ENCODE results near the gene HDAC11. TPM values are rescaled to one million over a fixed set of nuclear protein-coding genes. Genes with fewer than 3 reads are reported as not detected.
A peak's percentile ranks its signal among the peaks of the same experiment; 100 is the strongest.

Gene HDAC11
- total RNA-seq, 4 donors from 2014 or later = 13.0 to 40.4 (median 15.8) TPM

- in situ Hi-C loops (cut with MboI; ENCODE audit: low sequenced_read_pairs in 4 of 4) = loop anchor here in 1 of 4 donors (25.0 kb wide), 1 partner anchor 387 kb away; no protein-coding TSS in a partner anchor
- no peaks in the 10 kb centered on the region for H3K36me3 ChIP-seq
Observed at GRCh38 chr3:13474021-13474420, 6.1 kb upstream of the HDAC11 start.

GRCh38 chr3:13474776-13475303 is 5.3 kb upstream of the HDAC11 start:
- H3K9me3 ChIP-seq = no peaks in the 10 kb centered on the region
- no peaks in the 10 kb centered on the region for H3K36me3 ChIP-seq
- TF ChIP-seq POLR2A (IDR thresholded peaks at IDR 0.05) (no peak), CTCF (IDR thresholded peaks at IDR 0.05 in 4 of 5, conservative IDR thresholded peaks at IDR 0.05 in 1 of 5) (no peak)
- DNase-seq (no peak), ATAC-seq (no peak)
- no peaks in the 10 kb centered on the region for H3K27me3 ChIP-seq
- in situ Hi-C loops (cut with MboI; ENCODE audit: low sequenced_read_pairs in 4 of 4) = loop anchor here in 2 of 4 donors (25.0 kb wide), 2 partner anchors 388 to 637 kb away; partner anchors contain the start of gene CHCHD4 (in 1 of the 2)
- H3K27ac ChIP-seq = peak overlapping the region in 1 of 4 donors; percentile 96
- no peak overlapping the region for H3K4me3 ChIP-seq
- peaks cover 34 to 36% of the 10 kb centered on the region in 2 donors for H3K4me1 ChIP-seq
- intact Hi-C loops (cut with DNase I; ENCODE audit: low total_unique reads) = no loop called here

More at GRCh38 chr3:13474021-13474420, 6.1 kb upstream of the HDAC11 start:
- no peaks in the 10 kb centered on the region for H3K9me3 ChIP-seq
- intact Hi-C loops (cut with DNase I; ENCODE audit: low total_unique reads) = no loop called here
- H3K27me3 ChIP-seq = no peaks in the 10 kb centered on the region
- H3K4me1 ChIP-seq = peaks cover 32 to 34% of the 10 kb centered on the region in 2 donors
- no peak for TF ChIP-seq POLR2A (IDR thresholded peaks at IDR 0.05)
- no peak for TF ChIP-seq CTCF (IDR thresholded peaks at IDR 0.05 in 4 of 5, conservative IDR thresholded peaks at IDR 0.05 in 1 of 5)
- no peak overlapping the region for H3K27ac ChIP-seq
- H3K4me3 ChIP-seq = no peak overlapping the region
- ATAC-seq (no peak), DNase-seq (no peak)

GRCh38 chr3:13475871-13476590 is 4.1 kb upstream of the HDAC11 start:
- peak overlapping the region; percentile 93 to 98 (median 95) for H3K27ac ChIP-seq
- no peaks in the 10 kb centered on the region for H3K9me3 ChIP-seq
- no peaks in the 10 kb centered on the region for H3K27me3 ChIP-seq
- no peak overlapping the region for H3K4me3 ChIP-seq
- intact Hi-C loops (cut with DNase I; ENCODE audit: low total_unique reads) = no loop called here
- DNase-seq (peak; percentile 57 to 62), ATAC-seq (peak; percentile 32 to 71)
- in situ Hi-C loops (cut with MboI; ENCODE audit: low sequenced_read_pairs in 4 of 4) = loop anchor here in 1 of 4 donors (25.0 kb wide), 1 partner anchor 636 kb away; the partner anchor contains the start of gene CHCHD4
- no peak for TF ChIP-seq CTCF (IDR thresholded peaks at IDR 0.05 in 4 of 5, conservative IDR thresholded peaks at IDR 0.05 in 1 of 5)
- TF ChIP-seq POLR2A (IDR thresholded peaks at IDR 0.05) = no peak
- H3K36me3 ChIP-seq = no peaks in the 10 kb centered on the region
- peaks cover 40 to 41% of the 10 kb centered on the region in 2 donors for H3K4me1 ChIP-seq

GRCh38 chr3:13477943-13478342 is 2.2 kb upstream of the HDAC11 start:
- intact Hi-C loops (cut with DNase I; ENCODE audit: low total_unique reads) (loop anchor here (2.0 kb wide), 1 partner anchor 15 kb away; no protein-coding TSS in a partner anchor), in situ Hi-C loops (cut with MboI; ENCODE audit: low sequenced_read_pairs in 4 of 4) (loop anchor here in 1 of 4 donors (25.0 kb wide), 1 partner anchor 634 kb away; the partner anchor contains the start of gene CHCHD4)
- TF ChIP-seq POLR2A (IDR thresholded peaks at IDR 0.05) (no peak), CTCF (IDR thresholded peaks at IDR 0.05 in 4 of 5, conservative IDR thresholded peaks at IDR 0.05 in 1 of 5) (no peak)
- Histone ChIP-seq H3K27ac (peak overlapping the region; percentile 93 to 98 (median 95)), H3K36me3 (no peaks in the 10 kb centered on the region), H3K9me3 (no peaks in the 10 kb centered on the region), H3K27me3 (no peaks in the 10 kb centered on the region), H3K4me1 (peaks cover 40 to 42% of the 10 kb centered on the region in 2 donors), H3K4me3 (no peak overlapping the region)
- ATAC-seq (no peak), DNase-seq (no peak)

Data from gastrocnemius medialis (tissue), 4 donors.